Measurements from ENCODE around the gene PDZD4.

Gene PDZD4

DNA sequence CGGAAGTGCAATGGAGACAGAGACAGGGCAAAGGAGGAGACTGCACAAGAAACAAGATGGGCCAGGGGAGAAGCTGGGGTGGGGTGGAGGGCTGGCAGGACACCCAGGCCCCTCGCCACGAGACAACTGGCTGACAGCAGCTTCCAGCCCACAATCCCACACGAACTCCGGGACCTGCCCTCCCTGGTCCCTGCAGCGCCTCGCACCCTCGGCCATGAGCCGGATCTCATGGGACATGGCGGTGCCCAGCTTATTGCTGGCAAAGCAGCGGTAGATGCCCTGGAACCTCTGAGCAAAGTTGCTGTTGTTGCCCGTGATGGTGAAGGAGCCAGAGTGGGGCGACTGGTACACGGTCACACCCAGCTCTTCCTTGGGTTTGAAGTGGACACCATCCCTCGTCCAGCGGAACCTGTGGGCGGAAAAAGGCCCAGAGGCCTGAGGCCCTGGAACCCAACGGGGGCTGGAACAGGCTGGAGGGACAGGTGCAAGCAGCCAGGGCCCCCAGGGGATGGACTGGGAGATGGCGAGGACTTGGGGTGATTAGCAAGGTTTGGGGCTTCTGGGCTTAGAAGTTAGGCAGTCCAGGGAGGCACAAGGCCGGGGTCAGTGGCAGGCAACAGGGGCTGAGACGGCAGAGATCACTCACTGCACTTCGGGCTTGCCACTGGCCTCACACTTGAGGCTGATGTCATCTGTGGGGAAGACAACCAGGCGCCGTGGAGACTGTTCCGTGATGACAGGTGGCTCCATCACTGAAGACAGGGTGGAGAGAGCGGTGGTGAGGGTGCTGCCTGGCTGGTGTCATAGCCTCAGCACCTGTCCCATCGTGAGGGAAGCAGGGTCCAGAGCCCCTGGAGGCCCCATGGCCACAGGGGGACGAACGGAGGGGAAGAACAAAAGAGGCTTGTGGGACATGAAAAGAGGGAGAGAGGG, 41.9 kb upstream of the PDZD4 start:
- H4K20me1 ChIP-seq (ENCODE audit: insufficient read depth, low read length) = peaks cover 27% of the 10 kb centered on the region

DNA sequence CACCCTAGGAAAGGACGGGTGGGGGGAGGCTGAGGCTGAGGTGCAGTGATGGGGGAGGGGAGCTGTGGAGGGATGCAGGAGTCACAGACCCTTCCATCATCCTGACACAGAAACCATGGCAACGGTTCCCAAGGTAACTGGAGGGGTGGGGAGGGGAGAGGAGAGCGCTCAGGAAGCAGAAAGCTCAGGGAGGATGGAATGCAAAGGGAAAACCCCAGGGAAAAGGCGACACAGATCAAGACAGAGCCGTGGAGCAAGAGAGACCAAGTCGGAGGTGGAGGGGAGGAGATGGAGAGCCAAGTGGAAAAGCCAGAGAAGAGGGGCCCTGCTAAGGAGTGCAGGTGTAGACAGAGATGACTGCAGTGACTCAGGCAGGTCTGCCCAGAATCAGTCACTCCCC, 41.1 kb upstream of the PDZD4 start:
- no peaks in the 10 kb centered on the region for H3K9me3 ChIP-seq (ENCODE audit: insufficient read depth, low read length)
- no peak overlapping the region for H3K27ac ChIP-seq (ENCODE audit: low read length)
- no peak overlapping the region for H3K4me2 ChIP-seq (ENCODE audit: low read length)
- no peak for TF ChIP-seq EZH2phosphoT487 (IDR thresholded peaks at IDR 0.05; ENCODE audit: low read depth)
- TF ChIP-seq, protein P1, sequence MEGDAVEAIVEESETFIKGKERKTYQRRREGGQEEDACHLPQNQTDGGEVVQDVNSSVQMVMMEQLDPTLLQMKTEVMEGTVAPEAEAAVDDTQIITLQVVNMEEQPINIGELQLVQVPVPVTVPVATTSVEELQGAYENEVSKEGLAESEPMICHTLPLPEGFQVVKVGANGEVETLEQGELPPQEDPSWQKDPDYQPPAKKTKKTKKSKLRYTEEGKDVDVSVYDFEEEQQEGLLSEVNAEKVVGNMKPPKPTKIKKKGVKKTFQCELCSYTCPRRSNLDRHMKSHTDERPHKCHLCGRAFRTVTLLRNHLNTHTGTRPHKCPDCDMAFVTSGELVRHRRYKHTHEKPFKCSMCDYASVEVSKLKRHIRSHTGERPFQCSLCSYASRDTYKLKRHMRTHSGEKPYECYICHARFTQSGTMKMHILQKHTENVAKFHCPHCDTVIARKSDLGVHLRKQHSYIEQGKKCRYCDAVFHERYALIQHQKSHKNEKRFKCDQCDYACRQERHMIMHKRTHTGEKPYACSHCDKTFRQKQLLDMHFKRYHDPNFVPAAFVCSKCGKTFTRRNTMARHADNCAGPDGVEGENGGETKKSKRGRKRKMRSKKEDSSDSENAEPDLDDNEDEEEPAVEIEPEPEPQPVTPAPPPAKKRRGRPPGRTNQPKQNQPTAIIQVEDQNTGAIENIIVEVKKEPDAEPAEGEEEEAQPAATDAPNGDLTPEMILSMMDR (IDR thresholded peaks at IDR 0.05; ENCODE audit: low read depth, low read length) = no peak
- no peaks in the 10 kb centered on the region for H3K36me3 ChIP-seq (replicated peaks; ENCODE audit: low read depth, low read length)
- no peaks in the 10 kb centered on the region for H3K79me2 ChIP-seq (ENCODE audit: low read length)
- H3K4me1 ChIP-seq (ENCODE audit: low read length) = no peaks in the 10 kb centered on the region
- no peak overlapping the region for H3K9ac ChIP-seq (ENCODE audit: low read length)
- H3K27me3 ChIP-seq (ENCODE audit: low read depth, low read length) = no peaks in the 10 kb centered on the region
- no peak overlapping the region for H2AFZ ChIP-seq (ENCODE audit: low read depth, low read length)
- H3K4me3 ChIP-seq (ENCODE audit: low read length) = no peak overlapping the region
- H4K20me1 ChIP-seq (ENCODE audit: insufficient read depth, low read length) = peaks cover 27% of the 10 kb centered on the region

More for the DNA sequence above, 41.9 kb upstream of the PDZD4 start:
- H3K27ac ChIP-seq (ENCODE audit: low read length) = no peak overlapping the region
- no peaks in the 10 kb centered on the region for H3K27me3 ChIP-seq (ENCODE audit: low read depth, low read length)
- H3K4me3 ChIP-seq (ENCODE audit: low read length) = no peak overlapping the region
- H3K36me3 ChIP-seq (replicated peaks; ENCODE audit: low read depth, low read length) = no peaks in the 10 kb centered on the region
- H3K4me1 ChIP-seq (ENCODE audit: low read length) = no peaks in the 10 kb centered on the region
- H3K9ac ChIP-seq (ENCODE audit: low read length) = no peak overlapping the region
- no peak for TF ChIP-seq EZH2phosphoT487 (IDR thresholded peaks at IDR 0.05; ENCODE audit: low read depth)
- TF ChIP-seq, protein P1 (IDR thresholded peaks at IDR 0.05; ENCODE audit: low read depth, low read length) = no peak
- H3K9me3 ChIP-seq (ENCODE audit: insufficient read depth, low read length) = no peaks in the 10 kb centered on the region
- H3K4me2 ChIP-seq (ENCODE audit: low read length) = no peak overlapping the region
- no peaks in the 10 kb centered on the region for H3K79me2 ChIP-seq (ENCODE audit: low read length)
- no peak overlapping the region for H2AFZ ChIP-seq (ENCODE audit: low read depth, low read length)

DNA sequence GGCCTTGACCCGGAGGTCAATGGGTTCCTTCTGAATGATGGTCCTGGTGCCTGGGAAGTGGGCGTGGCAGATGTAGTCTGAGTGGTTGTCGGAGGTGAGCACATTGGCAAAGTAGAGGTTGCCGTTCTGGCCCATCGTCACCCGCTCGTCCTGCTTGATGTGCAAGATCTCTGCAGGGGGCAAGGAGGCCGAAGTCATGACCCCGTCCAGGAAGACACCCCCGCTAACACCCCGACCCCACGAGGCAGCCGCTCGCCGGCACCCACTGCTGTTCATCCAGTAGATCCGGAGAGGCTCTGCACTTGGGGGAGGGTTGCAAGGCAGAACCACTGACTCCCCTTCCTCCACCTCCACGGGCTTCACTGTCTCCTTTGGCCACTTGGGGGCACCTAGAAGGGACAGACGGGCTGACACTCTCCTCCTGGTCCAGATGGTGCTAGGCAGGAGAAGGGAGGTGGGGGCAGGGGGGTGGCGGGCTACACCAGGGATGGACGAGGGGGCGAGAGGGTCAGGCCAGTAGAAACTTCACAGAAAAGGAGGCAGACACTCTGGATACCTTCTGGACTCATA, 40.5 kb upstream of the PDZD4 start:
- H3K27me3 ChIP-seq (ENCODE audit: low read depth, low read length) = no peaks in the 10 kb centered on the region
- H2AFZ ChIP-seq (ENCODE audit: low read depth, low read length) = no peak overlapping the region
- TF ChIP-seq, protein P1 (IDR thresholded peaks at IDR 0.05; ENCODE audit: low read depth, low read length) = peak; percentile 9; the same call in 1 of the 2 replicates
- TF ChIP-seq EZH2phosphoT487 (IDR thresholded peaks at IDR 0.05; ENCODE audit: low read depth) = no peak
- no peak overlapping the region for H3K9ac ChIP-seq (ENCODE audit: low read length)
- H4K20me1 ChIP-seq (ENCODE audit: insufficient read depth, low read length) = peaks cover 27% of the 10 kb centered on the region
- H3K27ac ChIP-seq (ENCODE audit: low read length) = no peak overlapping the region
- no peaks in the 10 kb centered on the region for H3K79me2 ChIP-seq (ENCODE audit: low read length)
- H3K9me3 ChIP-seq (ENCODE audit: insufficient read depth, low read length) = no peaks in the 10 kb centered on the region
- H3K4me3 ChIP-seq (ENCODE audit: low read length) = no peak overlapping the region
- no peak overlapping the region for H3K4me2 ChIP-seq (ENCODE audit: low read length)
- no peaks in the 10 kb centered on the region for H3K36me3 ChIP-seq (replicated peaks; ENCODE audit: low read depth, low read length)
- H3K4me1 ChIP-seq (ENCODE audit: low read length) = no peaks in the 10 kb centered on the region

DNA sequence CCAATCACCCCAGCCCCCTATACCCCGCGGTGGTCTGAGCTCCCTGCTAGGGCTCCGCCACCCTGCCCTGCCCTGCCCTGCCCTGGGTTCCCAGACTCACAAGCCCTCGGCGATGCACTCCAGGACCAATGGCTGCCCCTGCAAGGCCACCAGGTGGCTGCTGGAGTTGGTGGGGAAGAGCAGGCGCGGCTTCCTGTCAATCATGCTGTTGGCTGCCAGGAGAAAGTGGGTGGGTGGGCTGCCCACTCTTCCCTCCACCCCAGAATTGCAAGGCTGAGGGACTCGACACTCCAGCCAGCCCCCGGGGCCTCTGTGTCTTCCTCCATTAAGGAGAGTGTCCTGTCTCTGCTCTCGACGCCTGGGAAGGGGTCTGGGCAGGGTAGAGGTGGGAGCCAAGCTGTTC, 39.9 kb upstream of the PDZD4 start:
- Histone ChIP-seq H3K4me2 (ENCODE audit: low read length) (no peak overlapping the region), H3K4me1 (ENCODE audit: low read length) (no peaks in the 10 kb centered on the region), H2AFZ (ENCODE audit: low read depth, low read length) (no peak overlapping the region), H3K27me3 (ENCODE audit: low read depth, low read length) (no peaks in the 10 kb centered on the region), H3K27ac (ENCODE audit: low read length) (no peak overlapping the region), H3K9me3 (ENCODE audit: insufficient read depth, low read length) (no peaks in the 10 kb centered on the region), H3K36me3 (replicated peaks; ENCODE audit: low read depth, low read length) (no peaks in the 10 kb centered on the region), H3K9ac (ENCODE audit: low read length) (no peak overlapping the region), H3K79me2 (ENCODE audit: low read length) (no peaks in the 10 kb centered on the region), H3K4me3 (ENCODE audit: low read length) (no peak overlapping the region), H4K20me1 (ENCODE audit: insufficient read depth, low read length) (peaks cover 24% of the 10 kb centered on the region)
- TF ChIP-seq, protein P1 (IDR thresholded peaks at IDR 0.05; ENCODE audit: low read depth, low read length) = no peak
- TF ChIP-seq EZH2phosphoT487 (IDR thresholded peaks at IDR 0.05; ENCODE audit: low read depth) = no peak
